ENCODE results near the gene SLC30A5. TPM values are rescaled to one million over a fixed set of nuclear protein-coding genes. Genes with fewer than 3 reads are reported as not detected.
"Not testable (repeated sequence)": the region's sequence is repeated elsewhere in the genome, so short reads cannot be mapped to it uniquely, and the experiment has no call there.

Gene SLC30A5
- total RNA-seq: 60.8 and 67.4 TPM in 2 replicates

GRCh38 chr5:69093771-69094482 is at the start of gene SLC30A5:
SLC30A5 (plus strand) TSS chr5:69094014; CDS start chr5:69094256, 242 bp downstream.
- intact Hi-C loops (cut with micrococcal nuclease): loop anchor here (1.0 to 2.0 kb wide), 9 partner anchors 51 to 879 kb away; partner anchors contain the start of genes AK6, CCDC125, CCNB1 and CDK7
- peak; percentile 99 for DNase-seq (ENCODE audit: low spot score)
- H3K9me3 Mint-ChIP-seq: no peaks in the 10 kb centered on the region
- peaks cover 14% of the 10 kb centered on the region for H3K36me3 Mint-ChIP-seq (ENCODE audit: low read depth)
- H3K4me3 Mint-ChIP-seq: peak within 1 kb of the TSS; percentile 97
- peak within 1 kb of the TSS; percentile 94 for H3K27ac Mint-ChIP-seq
- no peaks in the 10 kb centered on the region for H3K27me3 Mint-ChIP-seq (ENCODE audit: insufficient read depth)
- peaks cover 44% of the 10 kb centered on the region for H3K4me1 Mint-ChIP-seq (ENCODE audit: low read depth)

GRCh38 chr5:69045213-69045612 is 48.6 kb upstream of the SLC30A5 start:
- H3K4me3 Mint-ChIP-seq; H3K9me3 Mint-ChIP-seq; H3K27ac Mint-ChIP-seq; H3K36me3 Mint-ChIP-seq (ENCODE audit: low read depth); H3K4me1 Mint-ChIP-seq (ENCODE audit: low read depth); DNase-seq (ENCODE audit: low spot score); intact Hi-C loops (cut with micrococcal nuclease); H3K27me3 Mint-ChIP-seq (ENCODE audit: insufficient read depth): not testable (repeated sequence)

- Mint-ChIP-seq H3K27me3 (ENCODE audit: insufficient read depth) (no peaks in the 10 kb centered on the region), H3K9me3 (no peaks in the 10 kb centered on the region), H3K27ac (no peak overlapping the region), H3K4me3 (no peak overlapping the region), H3K36me3 (ENCODE audit: low read depth) (no peaks in the 10 kb centered on the region), H3K4me1 (ENCODE audit: low read depth) (peaks cover 5% of the 10 kb centered on the region)
- DNase-seq (ENCODE audit: low spot score): no peak
- intact Hi-C loops (cut with micrococcal nuclease): no loop called here
These were observed 47.3 kb upstream of the SLC30A5 start for GRCh38 chr5:69046375-69046957.

- no peaks in the 10 kb centered on the region for H3K36me3 Mint-ChIP-seq (ENCODE audit: low read depth)
- intact Hi-C loops (cut with micrococcal nuclease): loop anchor here (2.0 kb wide), 1 partner anchor 761 kb away; no protein-coding TSS in a partner anchor
- H3K4me3 Mint-ChIP-seq: no peak overlapping the region
- H3K4me1 Mint-ChIP-seq (ENCODE audit: low read depth): peaks cover 5% of the 10 kb centered on the region
- no peak overlapping the region for H3K27ac Mint-ChIP-seq
- H3K27me3 Mint-ChIP-seq (ENCODE audit: insufficient read depth): peaks cover under 1% of the 10 kb centered on the region
- no peaks in the 10 kb centered on the region for H3K9me3 Mint-ChIP-seq
- DNase-seq (ENCODE audit: low spot score): no peak
These were observed 45.6 kb upstream of the SLC30A5 start for GRCh38 chr5:69048230-69048629.

GRCh38 chr5:69049151-69049550 is 44.7 kb upstream of the SLC30A5 start:
- H3K4me3 Mint-ChIP-seq: no peak overlapping the region
- no peak for DNase-seq (ENCODE audit: low spot score)
- H3K4me1 Mint-ChIP-seq (ENCODE audit: low read depth): no peaks in the 10 kb centered on the region
- H3K9me3 Mint-ChIP-seq: no peaks in the 10 kb centered on the region
- no peak overlapping the region for H3K27ac Mint-ChIP-seq
- no peaks in the 10 kb centered on the region for H3K36me3 Mint-ChIP-seq (ENCODE audit: low read depth)
- peaks cover 1% of the 10 kb centered on the region for H3K27me3 Mint-ChIP-seq (ENCODE audit: insufficient read depth)
- intact Hi-C loops (cut with micrococcal nuclease): loop anchor here (2.0 kb wide), 1 partner anchor 762 kb away; no protein-coding TSS in a partner anchor

GRCh38 chr5:69049796-69050195 is 44.0 kb upstream of the SLC30A5 start:
- no peaks in the 10 kb centered on the region for H3K9me3 Mint-ChIP-seq
- peaks cover 1% of the 10 kb centered on the region for H3K27me3 Mint-ChIP-seq (ENCODE audit: insufficient read depth)
- no peak overlapping the region for H3K4me3 Mint-ChIP-seq
- H3K27ac Mint-ChIP-seq: no peak overlapping the region
- intact Hi-C loops (cut with micrococcal nuclease): loop anchor here (2.0 kb wide), 1 partner anchor 763 kb away; no protein-coding TSS in a partner anchor
- H3K36me3 Mint-ChIP-seq (ENCODE audit: low read depth): no peaks in the 10 kb centered on the region
- DNase-seq (ENCODE audit: low spot score): no peak
- no peaks in the 10 kb centered on the region for H3K4me1 Mint-ChIP-seq (ENCODE audit: low read depth)

GRCh38 chr5:69050214-69050613 is 43.6 kb upstream of the SLC30A5 start:
- Mint-ChIP-seq H3K4me1 (ENCODE audit: low read depth) (no peaks in the 10 kb centered on the region), H3K27ac (no peak overlapping the region), H3K4me3 (no peak overlapping the region), H3K36me3 (ENCODE audit: low read depth) (no peaks in the 10 kb centered on the region), H3K9me3 (no peaks in the 10 kb centered on the region), H3K27me3 (ENCODE audit: insufficient read depth) (peaks cover 1% of the 10 kb centered on the region)
- intact Hi-C loops (cut with micrococcal nuclease): no loop called here
- DNase-seq (ENCODE audit: low spot score): no peak

GRCh38 chr5:69052181-69052580 is 41.6 kb upstream of the SLC30A5 start:
- no peak overlapping the region for H3K27ac Mint-ChIP-seq
- H3K4me1 Mint-ChIP-seq (ENCODE audit: low read depth): no peaks in the 10 kb centered on the region
- intact Hi-C loops (cut with micrococcal nuclease): no loop called here
- peaks cover 3% of the 10 kb centered on the region for H3K27me3 Mint-ChIP-seq (ENCODE audit: insufficient read depth)
- H3K4me3 Mint-ChIP-seq: no peak overlapping the region
- no peak for DNase-seq (ENCODE audit: low spot score)
- H3K36me3 Mint-ChIP-seq (ENCODE audit: low read depth): no peaks in the 10 kb centered on the region
- no peaks in the 10 kb centered on the region for H3K9me3 Mint-ChIP-seq

- H3K27ac Mint-ChIP-seq: no peak overlapping the region
These were observed 18.9 kb upstream of the SLC30A5 start for GRCh38 chr5:69074664-69075521.

GRCh38 chr5:69075522-69076179 is 18.2 kb upstream of the SLC30A5 start:
- Mint-ChIP-seq H3K9me3 (no peaks in the 10 kb centered on the region), H3K4me3 (no peak overlapping the region), H3K4me1 (ENCODE audit: low read depth) (no peaks in the 10 kb centered on the region), H3K27me3 (ENCODE audit: insufficient read depth) (peaks cover 4% of the 10 kb centered on the region), H3K36me3 (ENCODE audit: low read depth) (no peaks in the 10 kb centered on the region), H3K27ac (no peak overlapping the region)
- intact Hi-C loops (cut with micrococcal nuclease): no loop called here
- DNase-seq (ENCODE audit: low spot score): no peak

More at GRCh38 chr5:69074664-69075521, 18.9 kb upstream of the SLC30A5 start:
- intact Hi-C loops (cut with micrococcal nuclease): no loop called here
- Mint-ChIP-seq H3K27me3 (ENCODE audit: insufficient read depth) (peaks cover 4% of the 10 kb centered on the region), H3K36me3 (ENCODE audit: low read depth) (no peaks in the 10 kb centered on the region), H3K4me1 (ENCODE audit: low read depth) (no peaks in the 10 kb centered on the region), H3K4me3 (no peak overlapping the region), H3K9me3 (no peaks in the 10 kb centered on the region)
- no peak for DNase-seq (ENCODE audit: low spot score)

GRCh38 chr5:69078921-69079540 is 14.8 kb upstream of the SLC30A5 start:
- Mint-ChIP-seq H3K36me3 (ENCODE audit: low read depth) (no peaks in the 10 kb centered on the region), H3K4me3 (no peak overlapping the region), H3K27me3 (ENCODE audit: insufficient read depth) (peaks cover 4% of the 10 kb centered on the region), H3K27ac (no peak overlapping the region), H3K9me3 (no peaks in the 10 kb centered on the region), H3K4me1 (ENCODE audit: low read depth) (peaks cover 1% of the 10 kb centered on the region)
- intact Hi-C loops (cut with micrococcal nuclease): no loop called here
- no peak for DNase-seq (ENCODE audit: low spot score)

- H3K27me3 Mint-ChIP-seq (ENCODE audit: insufficient read depth): peaks cover 4% of the 10 kb centered on the region
These were observed 14.3 kb upstream of the SLC30A5 start for GRCh38 chr5:69079556-69079955.

More at GRCh38 chr5:69079556-69079955, 14.3 kb upstream of the SLC30A5 start:
- intact Hi-C loops (cut with micrococcal nuclease): no loop called here
- Mint-ChIP-seq H3K4me1 (ENCODE audit: low read depth) (peaks cover 6% of the 10 kb centered on the region), H3K9me3 (no peaks in the 10 kb centered on the region), H3K27ac (no peak overlapping the region), H3K36me3 (ENCODE audit: low read depth) (no peaks in the 10 kb centered on the region), H3K4me3 (no peak overlapping the region)
- DNase-seq (ENCODE audit: low spot score): no peak
